ENCODE results near the gene CTBP2.

Gene CTBP2

DNA sequence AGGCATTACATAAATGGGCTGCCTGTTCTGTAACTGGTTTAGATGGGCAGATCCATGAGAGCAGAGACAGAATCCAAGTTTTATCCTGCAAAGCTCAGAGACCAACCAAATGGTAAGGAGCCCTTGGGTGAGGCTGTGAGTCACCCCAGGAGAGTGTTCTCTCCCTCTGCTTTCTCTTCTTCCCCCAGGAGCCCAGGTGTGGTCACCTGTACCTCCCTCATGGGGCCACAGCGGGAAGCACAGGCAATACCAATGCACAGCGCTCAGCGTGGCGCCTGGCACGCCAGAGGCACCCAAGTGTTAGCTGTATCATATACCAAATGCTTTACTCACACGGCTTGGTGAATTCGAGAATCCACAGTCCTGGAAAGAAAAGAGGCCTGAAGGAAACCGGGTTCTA, 39.4 kb downstream of the CTBP2 start:
- no peak for DNase-seq

DNA sequence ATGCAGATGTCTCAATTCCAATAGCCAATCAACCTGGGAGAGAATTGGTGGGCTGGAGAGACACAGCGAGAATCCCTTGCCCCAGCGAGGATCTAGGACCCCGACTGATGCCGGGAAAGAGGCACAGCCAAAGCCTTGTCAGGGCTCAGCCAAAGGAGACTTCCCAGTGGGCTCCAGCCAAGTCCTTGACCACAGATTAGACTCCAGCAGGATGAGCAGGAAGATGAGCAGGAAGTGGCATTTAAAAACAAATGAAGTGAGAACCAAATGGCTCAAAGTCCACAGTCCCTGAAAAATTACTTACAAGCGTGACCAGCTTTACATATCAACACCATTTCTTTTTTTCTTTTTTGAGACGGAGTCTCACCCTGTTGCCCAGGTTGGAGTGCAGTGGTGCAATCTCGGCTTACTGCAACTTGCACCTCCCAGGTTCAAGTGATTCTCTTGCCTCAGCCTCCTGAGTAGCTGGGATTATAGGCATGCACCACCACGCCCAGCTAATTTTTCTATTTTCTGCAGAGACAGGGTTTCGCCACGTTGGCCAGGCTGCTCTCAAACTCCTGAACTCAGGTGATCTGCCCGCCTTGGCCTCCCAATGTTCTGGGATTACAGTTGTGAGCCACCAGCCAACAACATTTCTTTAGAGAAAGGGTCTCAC, 40.2 kb downstream of the CTBP2 start:
- no peak for DNase-seq

DNA sequence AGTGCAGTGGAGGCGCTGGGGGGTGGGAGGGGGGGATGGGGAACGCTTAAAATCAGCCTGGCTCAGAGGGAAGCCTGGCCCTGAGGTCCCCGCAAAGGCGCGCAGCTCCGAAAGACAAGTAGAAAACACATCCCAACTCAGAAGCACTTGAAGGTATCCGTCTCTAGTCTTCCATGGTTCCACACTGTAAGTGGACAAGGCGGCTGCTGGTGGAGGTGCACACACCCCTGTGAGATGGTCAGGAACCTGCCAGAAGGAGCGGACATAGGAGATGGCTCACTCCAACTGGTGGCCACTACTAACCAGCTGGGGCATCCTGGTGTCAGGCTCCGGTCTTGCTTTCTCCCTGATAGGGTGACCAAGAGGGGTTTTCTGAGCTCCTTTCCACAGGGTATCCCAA, 41.7 kb downstream of the CTBP2 start:
- DNase-seq = no peak

DNA sequence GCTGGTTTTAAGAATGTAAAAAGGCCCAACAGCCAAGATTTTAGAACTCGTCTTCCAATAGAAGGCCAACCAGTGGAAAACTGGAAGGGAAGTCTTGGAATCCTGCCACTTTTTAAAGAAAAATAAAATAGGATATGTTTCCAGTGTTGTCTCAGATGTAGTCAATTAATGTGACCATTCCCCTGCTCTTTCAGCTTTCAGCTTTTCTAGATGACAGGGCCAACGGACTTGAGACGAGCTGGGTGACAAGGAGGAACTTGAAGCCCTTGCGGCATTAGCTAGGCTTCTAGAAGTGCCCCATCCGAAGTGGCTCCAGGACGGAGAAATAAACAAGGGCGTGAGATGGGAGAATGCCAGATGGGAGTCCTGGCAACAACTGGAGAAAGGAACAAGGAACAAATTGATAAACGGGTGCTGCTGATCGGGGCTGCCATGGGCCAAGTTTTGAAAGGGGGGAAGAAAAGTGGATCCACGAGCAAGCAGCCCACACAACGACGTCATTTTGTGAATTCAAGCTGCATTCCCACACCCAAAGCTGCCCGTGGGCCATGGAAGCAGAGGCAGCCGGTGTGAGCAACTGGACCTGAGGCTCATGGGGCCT, 42.3 kb downstream of the CTBP2 start:
- no peak for DNase-seq

DNA sequence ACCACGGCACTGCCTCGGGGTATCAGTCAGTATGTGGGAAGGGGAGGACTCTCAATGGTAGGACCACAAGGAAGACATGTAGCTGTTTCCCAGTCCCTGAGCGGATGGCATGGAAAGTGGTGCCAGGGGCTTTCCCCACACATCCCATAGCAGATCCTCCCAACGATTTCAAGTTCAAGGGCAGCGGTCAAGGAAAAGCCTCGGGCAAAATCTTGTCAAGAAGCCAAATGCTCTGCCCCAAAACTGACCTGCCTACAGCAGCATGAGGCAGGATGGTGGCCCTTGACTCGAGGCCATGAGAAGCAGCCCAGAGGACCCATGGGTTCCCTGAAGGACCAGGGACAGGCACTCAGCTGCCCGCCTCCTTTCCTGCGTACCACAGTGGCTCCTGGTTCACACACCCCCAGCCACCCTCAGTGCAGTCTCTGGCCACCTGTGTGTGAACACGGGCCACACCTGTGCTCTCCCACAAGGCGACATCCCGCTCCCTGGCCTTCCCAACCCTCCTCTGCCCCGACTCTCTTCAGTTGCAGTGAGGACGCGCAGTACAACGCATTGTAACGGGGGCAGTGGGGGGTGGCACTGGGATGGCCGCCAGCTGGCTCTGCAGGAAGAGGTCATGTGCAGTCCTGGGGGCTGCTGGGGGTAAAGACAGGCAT, 43.6 kb downstream of the CTBP2 start:
- DNase-seq = no peak

DNA sequence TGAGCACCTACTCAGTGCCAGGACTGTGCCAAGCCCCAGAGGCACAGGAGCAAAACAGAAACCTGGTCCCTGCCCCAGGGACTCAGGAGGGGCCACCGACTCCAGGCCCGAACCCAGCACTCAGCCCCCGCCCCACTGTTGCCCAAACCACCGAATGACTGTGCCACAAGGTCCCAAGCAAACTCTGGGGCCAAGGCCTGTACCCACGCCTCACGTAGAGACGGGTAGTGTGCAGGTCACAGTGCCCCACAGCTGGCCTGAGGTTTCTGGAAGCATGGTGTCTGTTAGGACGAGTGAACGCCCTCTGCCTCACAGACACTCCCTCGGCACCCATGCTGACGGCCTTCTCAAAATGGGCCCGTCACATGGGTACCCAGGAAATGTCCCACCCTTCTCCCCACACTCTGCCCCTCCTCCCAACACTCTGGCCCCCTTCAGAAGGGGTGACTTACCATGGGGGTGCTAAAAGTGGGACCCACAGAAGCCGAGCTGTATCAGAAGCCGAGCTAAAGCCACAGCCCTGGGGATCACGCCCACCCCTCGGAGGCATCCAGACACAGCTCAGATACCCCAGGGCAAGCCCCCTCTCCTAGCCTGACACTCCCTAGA, 44.2 kb downstream of the CTBP2 start:
- DNase-seq = no peak

DNA sequence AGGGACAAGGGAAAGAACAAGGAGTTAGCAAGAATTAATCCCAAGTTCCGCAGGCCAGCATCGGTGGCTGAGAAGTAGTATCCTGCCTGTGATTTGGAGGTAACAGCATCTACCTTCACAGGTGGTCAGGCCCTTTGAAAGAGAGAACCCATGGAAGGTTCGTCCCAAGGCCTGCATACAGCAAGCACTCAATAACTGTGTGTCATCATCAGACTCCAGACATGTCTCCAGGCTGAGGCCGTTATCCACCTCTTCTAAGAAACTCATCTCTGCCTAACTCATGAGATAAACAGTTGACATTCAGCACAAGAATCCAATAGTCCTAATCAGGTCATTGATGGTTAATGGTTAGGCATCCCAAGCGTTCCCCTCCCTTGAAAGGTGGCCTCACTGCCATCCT, 45.0 kb downstream of the CTBP2 start:
- no peak for DNase-seq

DNA sequence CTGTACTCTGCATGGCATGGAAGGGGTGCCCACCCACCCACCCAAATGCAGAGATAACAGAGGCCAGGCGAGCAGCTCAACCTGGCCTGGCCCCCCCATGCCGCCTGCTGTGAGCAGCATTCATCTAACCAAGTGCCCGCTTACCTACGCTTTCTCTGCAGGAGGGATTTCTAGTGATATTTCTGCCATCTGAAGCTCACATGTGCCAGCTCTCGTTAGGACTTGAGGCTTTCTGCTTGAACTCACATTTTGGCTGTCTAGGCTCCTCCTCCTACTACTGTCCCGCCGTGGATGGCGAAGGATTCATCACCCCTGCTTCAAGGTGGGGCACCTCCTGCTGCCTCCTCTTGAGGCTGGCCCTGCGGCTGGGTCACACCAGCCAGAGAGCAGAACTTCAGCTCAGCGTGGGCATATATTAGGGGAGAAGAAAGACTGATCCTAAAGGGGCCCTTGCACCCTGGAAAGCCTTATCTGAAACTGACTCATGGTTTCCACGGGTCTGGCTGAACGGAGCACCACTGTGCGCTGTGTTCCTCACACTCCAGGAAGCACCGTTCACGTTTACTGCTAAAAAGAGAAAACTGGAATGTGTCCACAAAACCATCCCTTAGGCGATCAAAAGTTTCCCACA, 45.5 kb downstream of the CTBP2 start:
- no peak for DNase-seq

DNA sequence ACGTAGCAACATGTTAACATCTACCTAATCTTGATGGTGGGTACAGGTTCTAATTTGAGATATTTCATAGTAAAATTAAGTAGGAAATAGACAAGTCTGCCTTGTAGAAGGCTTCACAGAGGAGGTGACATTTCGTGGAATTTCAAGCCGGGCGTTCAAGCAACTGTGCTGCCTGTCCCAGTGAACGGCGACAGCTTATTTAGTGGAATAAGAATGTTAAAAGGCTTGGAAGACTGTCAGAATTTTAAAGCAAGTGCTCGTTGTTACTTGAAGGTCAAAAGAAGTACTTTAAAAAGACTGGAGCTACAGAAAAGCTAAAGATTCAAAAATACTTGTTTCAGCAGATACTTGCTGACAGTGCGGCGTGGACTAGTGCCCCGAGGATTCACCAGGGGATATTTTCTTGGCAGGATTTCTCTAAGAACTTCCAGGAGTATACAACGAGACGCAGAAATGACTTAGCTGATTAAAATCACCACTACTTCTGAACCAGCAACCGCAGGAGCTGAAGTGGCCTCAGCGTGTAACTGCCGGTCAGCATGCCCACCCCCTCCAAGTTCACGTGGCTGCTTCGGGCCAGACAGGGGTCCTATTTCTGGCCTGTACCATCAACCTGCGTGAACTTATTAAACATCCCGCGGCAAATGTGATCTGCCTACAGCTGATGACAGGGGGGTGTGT, 46.5 kb downstream of the CTBP2 start:
- no peak for DNase-seq

DNA sequence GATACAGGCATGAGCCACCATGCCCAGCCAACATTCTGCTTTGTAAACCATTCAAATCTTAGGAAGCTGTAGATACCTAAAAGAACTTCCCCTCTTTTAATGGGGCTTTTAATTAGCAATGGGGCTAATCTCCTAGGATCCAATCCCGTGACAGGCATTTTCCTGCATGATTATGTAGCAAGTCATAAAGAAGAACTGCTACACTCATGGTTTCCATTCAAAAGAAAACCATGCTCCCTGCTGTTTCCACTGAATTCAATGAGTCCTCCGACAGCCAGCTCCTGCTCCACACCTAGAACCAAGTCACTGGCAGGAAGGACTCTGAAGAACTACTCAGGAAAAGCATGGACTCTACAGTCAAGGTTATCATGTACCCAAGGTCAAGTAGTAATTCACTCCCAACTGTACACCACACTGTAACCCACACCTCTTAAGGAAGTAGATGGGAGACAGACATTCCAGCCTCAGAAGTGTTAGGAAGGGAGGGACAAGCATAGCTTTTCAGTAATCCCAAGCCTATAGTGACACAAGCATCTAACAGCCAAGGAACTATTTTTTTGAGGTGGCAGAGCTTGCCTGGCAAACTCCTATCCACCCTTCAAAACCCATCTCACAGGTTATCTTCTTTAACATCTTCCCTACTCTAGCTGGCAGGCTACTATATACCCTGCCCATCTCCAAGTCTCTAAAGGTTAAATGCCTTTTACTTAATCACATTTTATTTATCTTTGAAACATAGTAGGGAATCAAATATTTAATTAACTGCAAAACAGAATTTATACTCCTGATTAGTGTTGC, 47.5 kb downstream of the CTBP2 start:
- no peak for DNase-seq

DNA sequence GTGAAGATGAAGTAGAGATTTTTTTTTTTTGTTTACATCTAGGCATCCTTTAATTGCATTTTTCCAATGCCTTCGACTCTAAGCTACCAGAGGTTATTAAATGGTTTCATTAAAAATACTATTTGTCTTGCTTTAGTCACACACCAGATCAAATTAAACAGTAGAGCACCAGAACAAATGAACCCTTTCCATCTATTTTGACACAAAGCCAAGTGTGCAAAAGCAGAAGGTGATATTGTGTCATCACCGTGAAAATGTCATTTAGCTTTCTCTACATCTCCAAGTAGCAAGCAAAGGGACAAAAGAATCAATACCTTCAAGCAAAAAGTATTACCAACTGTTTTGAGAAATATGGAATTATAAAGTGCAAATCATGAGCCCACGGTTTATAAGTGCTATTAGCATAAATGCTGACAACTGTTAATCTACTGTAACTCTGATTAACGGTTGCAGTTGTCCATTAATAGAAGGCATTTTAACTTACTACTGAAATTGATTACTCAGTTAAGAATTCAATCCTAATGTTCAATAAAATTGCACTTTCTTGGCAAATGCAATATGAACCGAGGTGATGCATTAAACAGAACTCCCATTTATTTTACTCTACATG, 49.1 kb downstream of the CTBP2 start:
- no peak for DNase-seq

DNA sequence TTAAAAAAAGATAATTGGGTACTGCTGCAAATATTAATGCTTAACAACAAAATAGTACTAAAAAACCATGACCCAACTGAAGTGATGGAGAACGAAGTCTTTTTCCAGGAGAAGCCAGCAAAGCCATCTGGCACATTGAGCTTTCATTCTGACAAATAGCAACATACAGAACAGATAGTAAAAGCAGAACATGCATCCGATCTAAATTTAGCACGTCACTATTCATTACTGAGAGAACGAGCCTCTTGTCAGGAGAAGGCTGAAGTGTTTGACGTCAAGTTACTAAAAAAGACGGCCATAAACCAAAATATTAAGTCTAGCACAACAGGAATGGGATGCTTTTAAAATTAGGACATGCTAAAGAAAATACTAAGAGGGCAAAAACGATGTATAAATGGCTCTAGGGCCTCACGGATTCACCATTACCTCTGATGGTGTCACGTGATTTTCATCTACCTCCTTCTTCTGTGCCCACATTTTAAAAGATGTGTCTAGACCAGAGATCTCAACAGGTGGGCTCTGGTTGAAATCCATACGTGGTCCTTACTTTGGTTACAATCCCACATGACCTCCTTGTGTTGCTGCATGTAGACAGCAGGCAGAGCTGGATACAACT, 52.3 kb downstream of the CTBP2 start:
- no peak for DNase-seq

DNA sequence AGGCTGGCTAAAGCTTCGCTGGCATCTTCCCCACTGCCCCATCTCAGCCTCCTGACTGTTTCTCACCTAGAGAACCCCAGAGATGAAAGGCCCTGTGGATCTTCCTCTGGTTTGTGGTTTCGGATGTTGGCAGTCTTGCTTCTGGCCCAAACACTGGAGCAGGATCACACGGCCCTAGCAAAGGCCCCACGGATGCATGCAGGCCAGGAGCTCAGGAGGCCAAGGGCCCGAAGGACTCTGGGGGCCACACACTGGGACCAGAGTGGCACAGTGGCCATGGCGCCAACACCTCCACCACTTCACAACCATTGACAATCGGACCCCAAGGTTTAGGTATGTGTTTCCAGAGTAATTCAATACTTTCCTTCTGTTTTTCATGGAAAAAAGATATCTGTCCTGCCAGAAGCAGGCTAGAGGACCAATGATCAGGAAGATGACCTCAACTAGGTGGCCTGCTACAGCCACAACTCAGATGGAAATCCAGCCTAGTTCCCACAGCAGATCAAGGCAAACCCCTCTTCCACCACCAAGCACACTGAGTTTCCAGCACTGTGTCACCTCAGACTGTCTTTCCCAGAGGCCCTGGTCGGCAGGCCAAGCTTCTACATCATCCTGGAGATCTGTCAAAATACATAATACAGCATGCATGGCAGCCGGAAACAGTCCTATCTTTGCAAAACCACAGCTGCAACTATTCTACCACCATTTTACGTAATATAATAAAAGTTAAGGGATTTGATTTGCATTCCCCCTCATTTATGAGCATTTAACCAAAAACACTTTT, 53.0 kb downstream of the CTBP2 start:
- no peak for DNase-seq

DNA sequence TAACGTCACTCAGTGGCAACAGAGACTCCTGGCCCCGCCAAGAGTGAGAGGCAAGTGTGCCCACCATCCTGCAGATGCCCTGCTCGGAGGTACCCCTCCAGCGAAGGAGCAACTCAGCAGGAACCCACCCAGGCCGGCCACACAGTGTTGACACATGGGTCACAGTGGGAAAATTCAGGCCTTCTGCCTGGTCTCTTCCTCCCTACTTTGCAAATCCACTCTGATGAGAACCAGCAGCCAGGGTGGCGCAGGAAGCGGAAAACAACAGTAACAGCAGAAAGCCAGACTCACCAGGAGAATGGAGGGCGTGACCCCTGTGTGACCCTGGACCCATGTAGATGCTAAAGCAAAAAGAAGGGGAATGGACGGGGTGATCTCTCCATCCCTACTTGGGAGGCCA, 53.8 kb downstream of the CTBP2 start:
- DNase-seq = no peak

DNA sequence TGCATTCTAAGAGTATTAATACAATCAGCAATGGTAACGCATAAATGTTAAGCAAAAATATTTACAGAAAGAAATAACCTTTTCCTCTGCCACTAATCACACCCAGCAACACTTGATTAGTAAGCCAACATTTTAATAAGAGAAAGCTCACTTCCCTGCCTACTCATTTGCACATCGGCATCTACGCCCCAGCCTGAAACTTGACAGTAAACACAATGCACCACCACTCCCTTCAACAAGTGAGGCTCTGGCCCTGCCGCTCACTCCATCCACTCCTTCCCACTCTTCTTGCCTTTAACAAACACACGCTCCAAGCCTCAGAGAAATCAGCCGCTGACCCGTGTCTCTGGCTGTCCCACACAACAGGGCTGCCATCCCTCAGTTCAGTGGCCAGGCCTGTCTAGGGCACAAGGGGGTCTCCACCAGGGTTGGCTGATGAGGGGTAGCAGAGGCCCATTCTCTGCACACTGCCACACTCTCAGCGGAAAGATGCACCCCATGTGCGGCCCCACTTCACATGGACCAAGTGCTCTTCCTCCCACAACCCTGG, 54.6 kb downstream of the CTBP2 start:
- DNase-seq = no peak

DNA sequence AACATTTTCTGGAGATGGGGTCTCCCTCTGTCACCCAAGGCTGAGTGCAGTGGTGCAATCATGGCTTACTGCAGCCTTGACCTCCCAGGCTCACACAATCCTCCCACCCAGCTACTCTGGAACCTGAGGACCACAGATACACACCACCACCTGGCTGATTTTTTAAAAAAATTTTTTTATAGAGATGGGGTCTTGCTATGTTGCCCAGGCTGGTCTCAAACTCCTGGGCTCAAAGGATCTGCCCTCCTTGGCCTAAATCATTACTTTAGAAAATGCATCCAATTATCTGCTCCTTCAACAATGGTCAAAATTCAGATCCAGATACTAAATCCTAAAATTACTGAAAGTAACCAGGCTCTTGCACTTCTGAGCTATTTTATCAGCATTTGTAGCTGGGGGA, 55.2 kb downstream of the CTBP2 start:
- no peak for DNase-seq

DNA sequence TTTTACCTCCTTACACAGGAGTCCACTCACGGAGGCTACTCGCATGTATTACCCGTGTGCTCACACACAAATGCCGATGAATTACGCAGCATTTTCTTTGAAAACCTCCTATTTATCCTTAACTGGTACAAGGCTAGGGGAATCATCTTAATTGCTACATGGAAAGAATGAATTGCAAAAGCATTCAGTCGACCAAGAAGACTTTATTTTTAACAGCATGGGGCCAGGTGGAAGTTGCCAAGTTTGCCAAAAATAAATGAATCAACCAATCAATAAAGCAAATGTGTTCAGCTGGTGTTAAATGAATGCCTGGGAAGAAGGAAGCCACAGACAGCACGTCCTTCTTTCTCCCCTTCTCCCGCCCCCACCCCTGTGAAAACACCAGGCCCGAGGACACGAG, 55.8 kb downstream of the CTBP2 start:
- DNase-seq = no peak

DNA sequence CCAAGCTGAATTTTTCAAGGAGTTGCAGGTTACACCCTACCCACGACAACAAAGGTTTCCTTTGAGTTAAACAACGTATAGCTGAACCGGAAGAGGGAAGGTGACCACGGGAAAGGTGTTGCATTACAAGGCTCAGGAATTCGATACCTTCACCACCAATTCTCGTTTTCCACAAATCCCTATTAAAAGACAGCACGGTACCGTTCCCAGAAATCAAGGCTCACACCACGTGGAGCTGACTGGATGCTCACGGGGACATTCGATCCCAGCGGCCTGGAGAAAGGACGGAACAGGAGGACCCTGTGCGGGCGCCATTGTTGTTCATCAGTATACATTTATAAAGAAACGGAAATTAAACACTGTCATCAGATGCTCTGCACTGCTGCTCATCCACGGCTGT, 56.4 kb downstream of the CTBP2 start:
- DNase-seq = no peak

DNA sequence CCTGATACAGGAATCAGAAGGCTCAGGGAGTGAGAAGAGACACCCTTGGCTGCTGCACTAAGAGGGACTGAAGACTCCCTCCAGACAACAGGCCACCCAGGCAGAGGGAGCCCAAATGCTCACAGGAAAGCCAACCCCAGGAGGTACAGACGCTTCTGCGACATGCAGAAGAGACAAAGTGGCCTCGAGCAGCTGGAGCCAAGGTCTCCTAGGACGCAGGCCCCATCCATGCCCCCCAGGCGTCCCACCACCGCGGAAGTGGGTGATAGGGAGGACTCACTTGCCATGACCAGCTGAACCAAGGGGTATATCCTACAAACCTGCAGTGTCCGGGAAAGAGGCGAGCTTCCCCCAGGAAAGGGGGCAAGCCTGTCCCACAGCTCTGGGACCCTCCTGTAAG, 56.9 kb downstream of the CTBP2 start:
- no peak for DNase-seq

DNA sequence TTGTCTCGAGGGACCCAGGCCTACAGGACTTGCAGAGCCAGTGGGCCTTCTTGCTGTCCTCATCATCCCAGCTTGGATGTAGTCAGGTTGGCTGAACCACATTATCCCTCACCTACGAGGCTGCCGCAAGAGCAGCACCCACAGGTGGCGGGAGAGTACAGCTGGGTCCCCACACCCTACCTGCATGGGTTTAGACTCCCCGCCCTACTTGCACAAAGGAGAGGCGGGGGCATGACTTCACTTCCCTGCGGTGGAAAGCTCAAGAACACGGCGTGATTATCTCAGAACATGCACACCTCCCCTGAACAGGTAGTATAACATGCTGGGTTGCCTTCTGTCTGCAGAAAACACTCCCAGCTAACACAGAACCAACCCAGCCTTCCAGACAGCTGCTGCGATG, 57.5 kb downstream of the CTBP2 start:
- DNase-seq = no peak
